Measurements from ENCODE around the gene IGFBP7.

GRCh38 chr4:57063518-57063917 is 46.7 kb downstream of the IGFBP7 start:
- TF ChIP-seq CTCF (IDR thresholded peaks at IDR 0.05; ENCODE audit: low read depth, low read length) (no peak), POLR2A (IDR thresholded peaks at IDR 0.05; ENCODE audit: extremely low read depth, insufficient read length) (no peak), MAX (IDR thresholded peaks at IDR 0.05; ENCODE audit: low read depth, low read length) (no peak), MYC (IDR thresholded peaks at IDR 0.05; ENCODE audit: low read depth, low read length) (no peak)
